HG03432 (cell line): ENCODE data around the gene LRP1B.

Experiments used
- ATAC-seq: cut with Tn5 transposase; IDR thresholded peaks from one replicate; pipeline ENCODE4 v1.9.1; 2021; ENCODE audit warnings: mild to moderate bottlenecking, moderate library complexity; ENCODE audit not compliant: unreplicated experiment

Gene LRP1B

GRCh38 chr2:141704541-141704940, 426.3 kb downstream of the LRP1B start:
- ATAC-seq: no peak

GRCh38 chr2:141703501-141703900, 427.3 kb downstream of the LRP1B start:
- no peak for ATAC-seq

DNA sequence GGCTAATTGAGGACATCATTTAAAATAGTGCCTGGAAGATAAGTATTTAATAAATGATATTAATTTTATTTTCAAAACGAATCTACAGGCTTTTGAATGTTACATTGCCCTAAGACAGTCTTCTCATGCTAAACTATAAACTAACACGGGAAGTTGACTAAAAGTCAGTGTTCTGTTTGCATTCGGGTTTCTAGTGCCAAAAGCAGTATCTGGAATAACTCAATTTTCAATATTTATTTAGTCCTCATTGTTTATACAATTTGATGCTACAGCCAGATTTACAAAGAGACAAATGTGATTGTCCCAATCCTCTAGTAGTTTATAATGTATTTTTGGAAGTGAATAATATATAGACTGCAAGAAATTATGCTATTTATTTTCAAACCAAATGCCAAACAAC, 429.2 kb downstream of the LRP1B start:
- ATAC-seq: no peak

DNA sequence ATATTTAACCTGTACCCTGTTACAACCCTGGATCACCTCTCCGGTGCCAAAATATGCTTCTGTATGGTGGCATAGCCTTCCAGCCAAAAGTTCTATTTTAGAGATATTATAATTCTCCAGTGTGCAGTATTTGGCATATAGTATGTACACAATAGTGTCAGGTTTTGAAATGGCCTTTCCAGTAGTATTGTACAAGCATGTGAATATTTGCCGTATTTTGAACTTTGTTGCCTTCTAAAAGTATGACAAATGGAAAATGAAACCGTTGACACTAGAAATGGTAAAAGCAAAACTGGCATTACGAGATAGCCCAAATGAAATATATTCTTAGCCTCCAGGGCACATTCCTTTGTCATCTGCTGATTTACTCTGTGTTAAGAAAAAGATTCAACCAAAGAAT, 431.2 kb downstream of the LRP1B start:
- no peak for ATAC-seq

GRCh38 chr2:141698500-141698899, 432.3 kb downstream of the LRP1B start:
- no peak for ATAC-seq

DNA sequence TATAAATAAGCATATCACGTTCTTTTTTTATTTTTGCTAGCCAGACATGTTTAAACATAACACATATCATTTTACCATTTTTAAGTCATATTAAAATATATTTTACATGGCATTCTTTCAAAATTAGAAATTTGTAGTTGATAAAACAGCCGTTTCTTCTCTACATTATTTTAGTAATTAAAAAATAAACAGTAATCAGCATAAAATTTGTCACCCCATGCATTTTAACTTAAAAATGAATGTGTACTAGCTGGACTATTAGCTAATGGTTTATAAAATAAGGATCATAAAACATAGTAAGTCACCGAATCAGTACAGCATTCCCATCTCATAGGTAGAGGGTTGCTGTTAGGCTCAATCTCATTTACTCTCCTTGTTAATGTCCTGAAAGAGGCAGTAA, 433.8 kb downstream of the LRP1B start:
- no peak for ATAC-seq

GRCh38 chr2:141694180-141694579, 436.6 kb downstream of the LRP1B start:
- no peak for ATAC-seq

GRCh38 chr2:141692829-141693228, 438.0 kb downstream of the LRP1B start:
- ATAC-seq: no peak

GRCh38 chr2:141676139-141676538, 454.7 kb downstream of the LRP1B start:
- no peak for ATAC-seq

GRCh38 chr2:141666191-141666590, 464.6 kb downstream of the LRP1B start:
- no peak for ATAC-seq

- ATAC-seq: no peak
These were observed 470.6 kb downstream of the LRP1B start for GRCh38 chr2:141660232-141660631.

DNA sequence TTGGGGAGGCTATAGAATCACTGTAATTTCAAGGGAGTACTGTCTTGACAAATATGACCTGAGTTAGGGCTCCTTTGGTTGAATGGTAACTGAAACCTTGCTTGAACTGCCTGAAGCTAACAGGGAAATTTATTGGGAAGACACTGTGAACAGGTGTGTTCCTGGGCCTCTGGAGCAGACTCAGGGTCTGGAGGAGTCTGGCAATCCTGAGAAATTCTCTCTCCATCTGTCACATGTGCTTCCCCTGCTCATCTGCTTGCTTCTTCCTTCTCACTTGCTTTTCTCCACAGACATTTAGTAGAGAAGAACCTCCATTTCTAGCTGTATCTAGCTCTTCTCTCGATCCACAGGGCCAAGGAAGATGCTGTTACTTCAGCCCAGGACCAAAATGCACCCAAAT, 476.5 kb downstream of the LRP1B start:
- no peak for ATAC-seq

- no peak for ATAC-seq
These were observed 477.6 kb downstream of the LRP1B start for GRCh38 chr2:141653184-141653583.

DNA sequence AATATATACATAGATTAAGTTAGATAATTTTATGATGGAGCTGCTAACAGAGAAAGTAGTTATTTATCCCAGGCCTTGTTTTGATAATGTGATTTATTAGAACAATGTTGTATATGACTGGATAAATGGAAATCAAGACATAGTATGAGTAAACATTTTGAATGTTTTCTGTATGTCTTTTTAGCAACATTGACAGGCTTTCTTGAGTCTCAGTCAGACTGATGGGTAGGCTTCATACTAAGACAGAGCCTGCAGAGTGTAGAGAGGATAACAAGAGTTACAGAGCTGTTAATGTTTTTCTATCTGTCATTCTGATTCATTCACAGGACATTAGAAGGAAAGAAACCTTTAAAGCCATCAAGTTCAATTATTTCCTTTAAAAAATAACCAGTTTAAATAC, 478.5 kb downstream of the LRP1B start:
- no peak for ATAC-seq

DNA sequence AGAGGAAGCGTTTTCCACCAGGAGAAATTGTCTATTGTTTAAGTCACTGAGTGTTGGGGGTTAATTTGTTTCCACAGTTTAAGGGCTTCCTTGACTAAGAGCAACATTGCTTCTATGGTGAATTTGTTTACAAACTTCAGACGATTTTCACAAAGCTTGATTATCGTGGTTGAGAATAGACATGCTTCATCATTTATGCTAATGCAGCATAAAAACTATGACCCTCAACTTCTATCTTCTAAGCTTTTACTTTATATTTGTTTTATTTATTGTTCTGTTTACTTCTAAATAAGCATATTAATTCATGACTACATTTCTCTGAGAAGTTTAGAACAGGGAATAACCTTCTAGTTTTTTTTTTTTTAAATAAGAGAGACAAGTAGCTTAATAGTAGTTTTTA, 483.5 kb downstream of the LRP1B start:
- ATAC-seq: no peak

DNA sequence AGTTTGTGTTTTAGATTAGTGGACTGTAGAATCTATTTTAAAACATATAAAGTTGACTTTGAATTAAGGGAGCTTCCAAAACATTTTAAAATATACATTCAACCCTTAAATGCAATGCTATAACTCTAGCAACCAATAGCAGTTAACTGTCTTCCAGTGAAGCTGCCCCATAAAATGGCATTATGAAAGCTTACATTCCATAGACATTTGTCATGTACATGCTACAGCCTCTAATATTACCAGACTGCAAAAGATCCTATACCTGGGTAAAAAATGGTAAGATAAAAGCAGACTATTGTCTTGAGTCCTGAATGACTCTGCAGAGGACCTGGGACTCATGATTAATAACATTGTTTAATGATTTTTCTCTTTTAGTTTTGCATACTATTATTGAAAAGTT, 489.4 kb downstream of the LRP1B start:
- ATAC-seq: no peak

DNA sequence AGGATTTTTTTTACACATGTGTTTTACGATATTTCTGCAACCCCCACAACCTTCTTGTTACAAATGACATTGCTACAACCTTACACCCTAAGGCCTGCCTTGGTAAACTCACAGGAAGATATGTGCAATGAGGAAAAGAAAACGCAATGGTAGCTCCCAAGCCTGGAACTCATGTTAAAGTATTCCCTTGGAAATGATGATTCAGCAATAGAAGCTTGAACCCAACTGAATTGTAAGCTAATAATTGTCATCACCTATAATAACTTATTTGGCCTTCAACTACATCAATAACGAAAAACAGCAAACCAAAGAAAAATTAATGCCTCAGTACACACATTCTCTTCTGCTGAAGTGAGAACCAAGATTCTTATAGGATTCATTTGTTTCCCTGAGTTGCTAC, 491.0 kb downstream of the LRP1B start:
- no peak for ATAC-seq

GRCh38 chr2:141633132-141633531, 497.7 kb downstream of the LRP1B start:
- ATAC-seq: no peak

- no peak for ATAC-seq
These were observed 500.3 kb downstream of the LRP1B start for GRCh38 chr2:141630407-141630930.

DNA sequence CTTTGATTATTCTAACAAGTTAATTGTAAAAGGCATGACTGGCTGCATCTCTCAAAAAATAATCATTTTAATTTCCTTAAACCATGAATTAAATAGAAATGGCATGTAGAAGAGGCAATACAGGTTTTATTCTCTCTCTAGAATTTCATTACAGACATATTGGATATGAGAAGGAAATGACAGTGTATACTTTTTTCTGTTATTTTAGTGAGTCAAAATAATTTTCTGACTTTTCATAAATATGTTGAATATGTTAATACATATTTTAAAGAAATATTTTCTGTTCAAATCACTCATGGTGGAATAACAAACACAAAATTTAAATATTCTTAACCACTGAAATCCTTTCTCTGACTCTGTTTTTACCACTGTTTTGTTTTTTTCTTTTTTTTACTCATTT, 510.4 kb downstream of the LRP1B start:
- no peak for ATAC-seq

DNA sequence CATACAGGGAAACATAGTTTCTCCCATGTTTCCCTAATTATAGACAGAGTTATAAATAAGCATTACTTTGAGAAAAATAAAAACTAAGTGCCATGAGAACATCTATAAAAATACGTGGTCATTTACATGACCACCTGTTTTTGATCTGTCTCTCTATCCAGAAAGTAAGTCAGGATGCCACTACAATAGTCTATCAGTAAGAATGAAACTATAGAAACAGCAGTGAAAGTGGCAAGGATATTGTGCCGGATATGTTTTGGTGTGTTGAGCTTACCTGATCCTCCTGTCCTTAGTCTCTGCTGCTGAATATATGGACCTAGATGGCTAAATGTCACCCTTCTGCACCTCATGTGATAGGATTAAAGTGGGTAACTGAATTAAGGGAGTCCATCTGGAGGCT, 512.4 kb downstream of the LRP1B start:
- no peak for ATAC-seq

DNA sequence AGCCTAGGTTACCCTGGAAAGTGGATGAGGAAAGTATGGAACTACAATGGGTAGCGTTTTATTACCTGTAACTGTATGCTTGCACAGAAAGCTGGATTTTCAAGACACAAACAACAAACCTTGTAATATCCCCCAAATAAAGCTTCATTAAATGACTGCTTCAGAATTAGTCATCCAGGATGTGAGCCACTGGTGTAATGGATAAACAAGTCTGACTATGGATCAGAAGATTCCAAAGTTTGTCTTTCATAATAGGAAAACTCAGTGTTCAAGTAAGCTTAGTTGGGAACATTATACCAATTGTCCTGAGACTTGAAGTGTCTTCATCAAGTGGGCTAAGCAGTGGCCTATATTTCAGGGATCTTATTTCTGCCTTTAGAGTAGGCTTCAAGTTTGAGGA, 518.8 kb downstream of the LRP1B start:
- ATAC-seq: no peak

- ATAC-seq: no peak
These were observed 519.6 kb downstream of the LRP1B start for GRCh38 chr2:141611176-141611571.
